Measurements from ENCODE around the gene RERE.

DNA sequence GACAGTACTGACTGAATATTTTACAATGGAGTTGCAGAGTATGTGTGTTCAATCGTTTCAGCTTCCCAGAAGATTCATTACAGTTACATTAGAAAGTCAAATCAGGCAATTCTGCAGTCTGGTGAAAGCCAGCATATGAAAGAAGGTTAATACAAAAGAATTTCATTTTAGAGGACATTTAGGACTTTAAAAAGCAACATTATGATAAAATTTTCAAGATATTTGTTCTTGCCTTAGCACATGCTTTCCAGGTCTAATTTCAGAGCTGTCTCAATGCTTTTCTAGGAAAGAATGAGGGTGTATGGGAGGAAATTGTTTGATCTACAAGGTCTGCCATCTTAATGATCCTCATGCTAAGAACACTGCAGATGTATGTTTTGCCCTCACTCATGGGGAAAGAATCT lies 63.2 kb downstream of the RERE start:
- TF ChIP-seq, protein P1, sequence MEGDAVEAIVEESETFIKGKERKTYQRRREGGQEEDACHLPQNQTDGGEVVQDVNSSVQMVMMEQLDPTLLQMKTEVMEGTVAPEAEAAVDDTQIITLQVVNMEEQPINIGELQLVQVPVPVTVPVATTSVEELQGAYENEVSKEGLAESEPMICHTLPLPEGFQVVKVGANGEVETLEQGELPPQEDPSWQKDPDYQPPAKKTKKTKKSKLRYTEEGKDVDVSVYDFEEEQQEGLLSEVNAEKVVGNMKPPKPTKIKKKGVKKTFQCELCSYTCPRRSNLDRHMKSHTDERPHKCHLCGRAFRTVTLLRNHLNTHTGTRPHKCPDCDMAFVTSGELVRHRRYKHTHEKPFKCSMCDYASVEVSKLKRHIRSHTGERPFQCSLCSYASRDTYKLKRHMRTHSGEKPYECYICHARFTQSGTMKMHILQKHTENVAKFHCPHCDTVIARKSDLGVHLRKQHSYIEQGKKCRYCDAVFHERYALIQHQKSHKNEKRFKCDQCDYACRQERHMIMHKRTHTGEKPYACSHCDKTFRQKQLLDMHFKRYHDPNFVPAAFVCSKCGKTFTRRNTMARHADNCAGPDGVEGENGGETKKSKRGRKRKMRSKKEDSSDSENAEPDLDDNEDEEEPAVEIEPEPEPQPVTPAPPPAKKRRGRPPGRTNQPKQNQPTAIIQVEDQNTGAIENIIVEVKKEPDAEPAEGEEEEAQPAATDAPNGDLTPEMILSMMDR (IDR thresholded peaks at IDR 0.05; ENCODE audit: insufficient read depth, low read length, poor library complexity, severe bottlenecking) = no peak
- TF ChIP-seq EZH2phosphoT487 (conservative IDR thresholded peaks at IDR 0.05; ENCODE audit: low read length) = no peak

All from SU-DHL-6 (cell line).